Fibroblast of mammary gland (primary cell): ENCODE data around the gene PCGF3.
"Not testable (repeated sequence)": the region's sequence is repeated elsewhere in the genome, so short reads cannot be mapped to it uniquely, and the experiment has no call there.

Experiments used
- DNase-seq: peaks from one replicate; pipeline ENCODE4 v3.0.0-alpha.2; 2010; ENCODE audit warnings: low read depth
- H3K4me3 ChIP-seq: 2 replicates; pipeline ENCODE4 v1.5.1; 2011; ENCODE audit warnings: low read depth, mild to moderate bottlenecking, low read length, moderate library complexity; ENCODE audit not compliant: control insufficient read depth
- TF ChIP-seq, protein P1 (sequence below): conservative IDR thresholded peaks from 2 replicates; pipeline ENCODE4 v1.5.1; 2011; ENCODE audit warnings: low read depth, low read length, inconsistent platforms; ENCODE audit not compliant: control insufficient read depth, insufficient read depth

The PCGF3 gene

DNA sequence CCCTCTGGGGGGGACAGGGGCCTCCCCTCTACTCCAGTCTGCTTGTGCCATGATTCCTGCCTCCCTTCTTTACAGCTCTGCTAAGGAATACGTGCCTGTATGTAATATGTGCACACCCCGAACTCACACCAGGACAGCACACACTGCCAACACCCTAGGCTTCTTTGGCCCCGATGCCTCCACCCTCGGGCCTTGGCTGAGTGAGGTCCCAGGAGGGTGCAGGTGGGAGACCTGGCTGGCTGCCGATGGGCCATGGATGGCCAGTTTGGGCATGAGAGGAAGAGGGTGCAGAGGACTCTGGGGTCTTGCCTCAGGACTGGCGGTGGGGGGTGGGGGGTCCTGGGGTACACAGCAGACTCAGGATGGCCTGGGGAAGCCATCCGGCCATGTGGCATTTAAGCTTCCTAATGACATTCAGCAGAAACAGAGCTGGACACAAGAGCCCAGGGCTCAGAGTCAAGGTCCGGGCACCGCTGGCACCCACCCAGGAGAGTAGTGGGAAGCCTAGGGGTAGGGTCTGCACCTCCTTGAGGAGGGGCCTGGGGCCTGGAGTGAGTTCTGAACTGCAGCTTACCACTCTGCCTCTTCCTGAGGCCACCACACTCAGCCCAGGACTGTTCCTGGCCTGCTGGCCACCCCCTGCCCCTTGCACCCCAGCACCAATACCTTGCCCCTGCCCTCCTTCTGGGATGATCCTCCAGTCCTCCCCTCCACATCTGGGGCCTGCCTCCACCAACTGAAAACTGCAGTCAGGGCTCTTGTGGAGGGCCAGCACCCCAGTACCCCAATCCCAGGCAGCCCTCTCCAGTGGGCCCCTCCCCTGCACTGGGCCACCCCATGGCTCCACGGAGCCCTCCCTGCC is 2.1 kb upstream of the PCGF3 start:
- DNase-seq, result no peak
- no peak overlapping the region for H3K4me3 ChIP-seq
- TF ChIP-seq, protein P1, sequence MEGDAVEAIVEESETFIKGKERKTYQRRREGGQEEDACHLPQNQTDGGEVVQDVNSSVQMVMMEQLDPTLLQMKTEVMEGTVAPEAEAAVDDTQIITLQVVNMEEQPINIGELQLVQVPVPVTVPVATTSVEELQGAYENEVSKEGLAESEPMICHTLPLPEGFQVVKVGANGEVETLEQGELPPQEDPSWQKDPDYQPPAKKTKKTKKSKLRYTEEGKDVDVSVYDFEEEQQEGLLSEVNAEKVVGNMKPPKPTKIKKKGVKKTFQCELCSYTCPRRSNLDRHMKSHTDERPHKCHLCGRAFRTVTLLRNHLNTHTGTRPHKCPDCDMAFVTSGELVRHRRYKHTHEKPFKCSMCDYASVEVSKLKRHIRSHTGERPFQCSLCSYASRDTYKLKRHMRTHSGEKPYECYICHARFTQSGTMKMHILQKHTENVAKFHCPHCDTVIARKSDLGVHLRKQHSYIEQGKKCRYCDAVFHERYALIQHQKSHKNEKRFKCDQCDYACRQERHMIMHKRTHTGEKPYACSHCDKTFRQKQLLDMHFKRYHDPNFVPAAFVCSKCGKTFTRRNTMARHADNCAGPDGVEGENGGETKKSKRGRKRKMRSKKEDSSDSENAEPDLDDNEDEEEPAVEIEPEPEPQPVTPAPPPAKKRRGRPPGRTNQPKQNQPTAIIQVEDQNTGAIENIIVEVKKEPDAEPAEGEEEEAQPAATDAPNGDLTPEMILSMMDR, result no peak

DNA sequence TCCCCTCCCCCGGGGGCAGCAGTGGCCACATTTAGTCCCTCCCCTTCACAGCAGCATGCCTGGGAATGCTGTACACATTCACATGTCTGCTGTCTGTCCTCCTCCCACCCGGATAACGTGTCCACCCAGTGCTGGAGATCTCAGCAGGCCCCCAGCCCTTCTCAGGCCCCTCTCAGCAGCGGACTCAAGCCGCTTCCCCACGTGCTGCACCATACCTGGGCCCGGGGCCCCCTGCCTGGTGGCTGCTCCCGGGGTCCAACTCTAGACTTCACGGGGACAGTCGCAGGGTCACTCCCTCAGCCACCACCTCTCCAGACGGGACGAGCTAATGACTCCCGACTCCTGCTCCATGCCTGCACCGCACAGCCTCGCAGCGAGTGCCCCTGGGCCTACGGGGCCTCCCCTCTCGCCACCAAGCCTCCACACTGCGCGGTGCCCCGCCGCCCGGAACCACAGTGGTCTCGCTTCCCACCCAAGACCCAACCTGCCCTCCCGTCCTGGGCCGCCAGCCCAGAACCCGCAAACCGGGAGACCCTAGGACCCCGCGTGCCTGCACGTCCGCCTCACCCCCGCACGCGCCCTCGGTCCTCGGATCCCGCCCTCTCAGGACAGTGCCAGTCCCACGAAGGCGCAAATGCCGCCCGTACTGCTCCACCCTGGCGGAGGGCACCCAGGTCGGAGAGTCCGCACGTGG is 1.3 kb upstream of the PCGF3 start:
- no peak for DNase-seq
- no peak overlapping the region for H3K4me3 ChIP-seq
- TF ChIP-seq, protein P1, result no peak

DNA sequence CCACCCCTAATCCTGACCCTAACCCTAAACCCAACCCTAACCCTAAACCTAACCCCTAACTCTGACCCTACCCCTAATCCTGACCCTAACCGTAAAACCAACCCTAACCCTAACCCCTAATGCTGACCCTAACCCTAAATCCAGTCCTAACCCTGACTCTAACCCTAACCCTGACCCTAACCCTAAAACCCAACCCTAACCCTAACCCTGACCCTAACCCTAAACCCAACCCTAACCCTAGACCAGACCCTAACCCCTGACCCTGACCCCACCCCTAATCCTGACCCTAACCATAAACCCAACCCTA is 708 bp upstream of the PCGF3 start:
- H3K4me3 ChIP-seq, result peak overlapping the region; percentile 51
- TF ChIP-seq, protein P1, result no peak

GRCh38 chr4:706083-706633 is 526 bp downstream of the PCGF3 start:
- not testable (repeated sequence) for DNase-seq
- peak overlapping the region; percentile 76 for H3K4me3 ChIP-seq

More for the DNA sequence above, 708 bp upstream of the PCGF3 start:
- DNase-seq, result no peak

GRCh38 chr4:706834-707598 is 1.4 kb downstream of the PCGF3 start:
- TF ChIP-seq, protein P1, result no peak
- DNase-seq, result no peak
- peak overlapping the region; percentile 76 for H3K4me3 ChIP-seq

GRCh38 chr4:707929-708630 is 2.4 kb downstream of the PCGF3 start:
- TF ChIP-seq, protein P1, result no peak
- no peak for DNase-seq
- peak overlapping the region; percentile 1 for H3K4me3 ChIP-seq
